BJ (cell line): ENCODE results near the gene LINGO1. TPM values are rescaled to one million over a fixed set of nuclear protein-coding genes. Genes with fewer than 3 reads are reported as not detected.

Experiments used
- CTCF ChIA-PET: fragments of 350-600 bp; formaldehyde crosslinking; extraction: SDS; loops from one replicate; lab custom pipeline; 2021; ENCODE audit warnings: antibody characterized with exemption, inconsistent platforms; lab: Yijun Ruan, JAX
- POLR2A ChIA-PET: fragments of 300-600 bp; sonication (Branson Sonifier 250); formaldehyde crosslinking; extraction: SDS; loops from one replicate; lab custom pipeline; 2021; ENCODE audit warnings: antibody characterized with exemption; lab: Charles Lee
- DNase-seq: peaks from one replicate; pipeline ENCODE4 v3.0.0-alpha.2; 2011; ENCODE audit warnings: low read depth
- H3K27me3 ChIP-seq: 2 replicates; pipeline ENCODE4 v1.6.0; 2011; ENCODE audit warnings: low read length; ENCODE audit not compliant: control insufficient read depth, insufficient read depth
- H3K36me3 ChIP-seq: 2 replicates; pipeline ENCODE4 v1.5.1; 2011; ENCODE audit warnings: low read length; ENCODE audit not compliant: control insufficient read depth, insufficient read depth
- H3K4me3 ChIP-seq: 2 replicates; pipeline ENCODE4 v1.5.1; 2011; ENCODE audit warnings: low read depth, mild to moderate bottlenecking, control low read depth, low read length
- polyA plus RNA-seq: library from polyadenylated mRNA; depleted of rRNA; stranded (reverse); fragments of >200 nt; gene quantifications from 2 replicates; pipeline ENCODE4 v1.2.3, GENCODE V29; 2011
- TF ChIP-seq, protein P1 (sequence below): IDR thresholded peaks from 2 replicates; pipeline ENCODE4 v1.5.1; 2011; ENCODE audit warnings: low read depth, mild to moderate bottlenecking, control low read depth, inconsistent platforms, low read length, moderate library complexity; ENCODE audit not compliant: insufficient read depth

LINGO1 gene
- polyA plus RNA-seq, 1 experiment: not detected

DNA sequence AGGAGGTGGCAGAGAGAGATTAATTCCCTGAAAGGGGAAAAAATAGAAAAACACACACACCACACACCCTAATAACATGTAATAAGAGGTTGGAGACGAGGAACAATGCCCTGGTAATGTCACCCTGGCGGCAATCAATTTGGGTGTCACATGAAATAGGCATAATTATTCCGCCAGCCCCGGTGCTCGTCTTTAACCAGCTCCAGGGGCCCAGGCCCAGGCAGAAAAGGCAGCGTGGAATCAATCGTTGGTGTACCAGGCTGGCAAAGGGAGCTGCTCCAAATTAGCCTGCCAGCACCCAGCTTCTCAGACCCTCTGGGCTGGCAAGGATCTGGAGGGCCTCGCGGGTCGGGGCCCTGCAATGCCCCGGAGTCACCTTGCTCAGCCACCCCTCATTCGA is 5.6 kb downstream of the LINGO1 start:
- no peaks in the 10 kb centered on the region for H3K36me3 ChIP-seq
- DNase-seq: no peak
- H3K4me3 ChIP-seq: no peak overlapping the region
- ChIA-PET POLR2A (no interaction called here), CTCF (interaction anchor here (3.2 kb wide), 1 partner anchor 10 kb away, joined by 11 read pairs; no protein-coding TSS in a partner anchor)
- TF ChIP-seq, protein P1, sequence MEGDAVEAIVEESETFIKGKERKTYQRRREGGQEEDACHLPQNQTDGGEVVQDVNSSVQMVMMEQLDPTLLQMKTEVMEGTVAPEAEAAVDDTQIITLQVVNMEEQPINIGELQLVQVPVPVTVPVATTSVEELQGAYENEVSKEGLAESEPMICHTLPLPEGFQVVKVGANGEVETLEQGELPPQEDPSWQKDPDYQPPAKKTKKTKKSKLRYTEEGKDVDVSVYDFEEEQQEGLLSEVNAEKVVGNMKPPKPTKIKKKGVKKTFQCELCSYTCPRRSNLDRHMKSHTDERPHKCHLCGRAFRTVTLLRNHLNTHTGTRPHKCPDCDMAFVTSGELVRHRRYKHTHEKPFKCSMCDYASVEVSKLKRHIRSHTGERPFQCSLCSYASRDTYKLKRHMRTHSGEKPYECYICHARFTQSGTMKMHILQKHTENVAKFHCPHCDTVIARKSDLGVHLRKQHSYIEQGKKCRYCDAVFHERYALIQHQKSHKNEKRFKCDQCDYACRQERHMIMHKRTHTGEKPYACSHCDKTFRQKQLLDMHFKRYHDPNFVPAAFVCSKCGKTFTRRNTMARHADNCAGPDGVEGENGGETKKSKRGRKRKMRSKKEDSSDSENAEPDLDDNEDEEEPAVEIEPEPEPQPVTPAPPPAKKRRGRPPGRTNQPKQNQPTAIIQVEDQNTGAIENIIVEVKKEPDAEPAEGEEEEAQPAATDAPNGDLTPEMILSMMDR: no peak
- H3K27me3 ChIP-seq: peaks cover 25% of the 10 kb centered on the region

DNA sequence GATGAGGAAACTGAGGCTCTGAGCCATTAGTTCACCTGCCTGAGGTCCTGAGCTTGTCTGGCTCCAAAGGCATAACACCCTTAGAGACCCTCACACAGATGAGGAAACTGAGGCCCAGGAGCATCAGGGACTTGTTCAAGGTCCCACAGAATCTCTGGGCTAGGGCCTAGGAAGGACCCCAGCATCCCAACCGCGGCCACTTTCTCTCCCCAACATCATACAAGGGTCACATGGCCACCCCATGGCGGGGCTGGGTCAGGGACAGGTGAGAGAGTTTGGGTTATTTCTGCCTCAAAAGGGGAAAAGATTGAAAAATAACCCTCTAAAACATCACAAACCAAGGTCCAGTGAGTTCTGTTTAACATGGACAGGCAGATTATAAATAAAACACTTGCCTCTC is 6.7 kb downstream of the LINGO1 start:
- ChIA-PET CTCF (interaction anchor here (3.2 to 4.6 kb wide), 2 partner anchors 8 to 9 kb away, joined by 11 to 24 read pairs; partner anchors contain the start of gene LINGO1), POLR2A (no interaction called here)
- DNase-seq: no peak

GRCh38 chr15:77625376-77625775 is 7.3 kb downstream of the LINGO1 start:
- TF ChIP-seq, protein P1: no peak
- peaks cover 12% of the 10 kb centered on the region for H3K27me3 ChIP-seq
- H3K4me3 ChIP-seq: no peak overlapping the region
- DNase-seq: no peak
- POLR2A ChIA-PET: no interaction called here
- CTCF ChIA-PET: interaction anchor here (0.7 to 4.6 kb wide), 4 partner anchors 8 to 283 kb away, joined by 3 to 24 read pairs (median 8); partner anchors contain the start of gene LINGO1
- no peaks in the 10 kb centered on the region for H3K36me3 ChIP-seq

More for the DNA sequence above, 6.7 kb downstream of the LINGO1 start:
- Histone ChIP-seq H3K36me3 (no peaks in the 10 kb centered on the region), H3K4me3 (no peak overlapping the region), H3K27me3 (peaks cover 16% of the 10 kb centered on the region)
- TF ChIP-seq, protein P1: no peak

GRCh38 chr15:77624868-77625267 is 7.8 kb downstream of the LINGO1 start:
- peaks cover 9% of the 10 kb centered on the region for H3K27me3 ChIP-seq
- no peak for DNase-seq
- no peak overlapping the region for H3K4me3 ChIP-seq
- POLR2A ChIA-PET: no interaction called here
- TF ChIP-seq, protein P1: no peak
- CTCF ChIA-PET: interaction anchor here (0.7 to 4.6 kb wide), 4 partner anchors 7 to 284 kb away, joined by 3 to 24 read pairs (median 8); partner anchors contain the start of gene LINGO1
- H3K36me3 ChIP-seq: no peaks in the 10 kb centered on the region

DNA sequence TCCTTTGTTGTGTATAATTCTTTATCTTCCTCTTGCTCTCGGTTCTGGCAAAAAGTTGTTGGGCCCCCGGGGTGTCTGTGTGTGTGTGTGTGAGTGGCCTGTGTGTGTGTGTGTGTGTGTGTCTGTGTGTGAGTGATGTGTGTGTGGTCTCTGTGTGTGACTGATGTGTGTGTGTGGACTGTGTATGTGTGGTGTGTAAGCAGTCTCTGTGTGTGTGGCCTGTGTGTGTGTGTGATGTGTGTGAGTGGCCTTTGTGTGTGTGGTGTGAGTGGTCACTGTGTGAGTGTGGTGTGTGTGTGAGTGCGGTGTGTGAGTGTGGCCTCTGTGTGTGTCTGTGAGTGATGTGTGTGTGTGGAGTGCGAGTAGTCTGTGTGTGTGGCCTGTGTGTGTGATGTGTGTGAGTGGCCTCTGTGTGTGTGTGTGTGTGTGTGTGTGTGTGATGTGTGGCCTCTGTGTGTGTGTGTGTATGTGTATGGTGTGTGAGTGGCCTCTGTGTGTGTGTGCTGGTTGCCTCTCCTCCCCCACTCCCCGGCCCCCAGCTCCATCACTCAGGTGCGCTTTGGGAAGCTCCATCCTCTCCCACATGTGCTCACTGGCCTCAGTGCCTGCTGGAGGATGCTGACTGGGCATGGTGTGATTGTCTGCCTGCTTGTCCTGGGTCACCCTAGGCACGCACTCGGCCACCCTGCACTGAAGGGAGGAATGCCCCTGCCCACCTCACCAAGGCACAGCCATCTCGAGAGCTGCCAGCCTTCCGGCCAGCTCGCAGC is 8.8 kb downstream of the LINGO1 start:
- H3K27me3 ChIP-seq: peaks cover 4% of the 10 kb centered on the region
- CTCF ChIA-PET: interaction anchor here (0.6 to 4.6 kb wide), 5 partner anchors 7 to 18 kb away, joined by 3 to 24 read pairs (median 3); partner anchors contain the start of gene LINGO1

More for the DNA sequence above, 8.8 kb downstream of the LINGO1 start:
- DNase-seq: no peak
- no peak overlapping the region for H3K4me3 ChIP-seq
- POLR2A ChIA-PET: no interaction called here
- TF ChIP-seq, protein P1: no peak
- no peaks in the 10 kb centered on the region for H3K36me3 ChIP-seq
